Activated CD4-positive, alpha-beta T cell treated with anti-CD3 and anti-CD28 coated beads for 1 hour (primary cell): ENCODE measurements around the gene C1orf198.

Experiments used
- DNase-seq: peaks from one replicate; pipeline ENCODE4 v3.0.0-alpha.2; 2020

Gene C1orf198

DNA sequence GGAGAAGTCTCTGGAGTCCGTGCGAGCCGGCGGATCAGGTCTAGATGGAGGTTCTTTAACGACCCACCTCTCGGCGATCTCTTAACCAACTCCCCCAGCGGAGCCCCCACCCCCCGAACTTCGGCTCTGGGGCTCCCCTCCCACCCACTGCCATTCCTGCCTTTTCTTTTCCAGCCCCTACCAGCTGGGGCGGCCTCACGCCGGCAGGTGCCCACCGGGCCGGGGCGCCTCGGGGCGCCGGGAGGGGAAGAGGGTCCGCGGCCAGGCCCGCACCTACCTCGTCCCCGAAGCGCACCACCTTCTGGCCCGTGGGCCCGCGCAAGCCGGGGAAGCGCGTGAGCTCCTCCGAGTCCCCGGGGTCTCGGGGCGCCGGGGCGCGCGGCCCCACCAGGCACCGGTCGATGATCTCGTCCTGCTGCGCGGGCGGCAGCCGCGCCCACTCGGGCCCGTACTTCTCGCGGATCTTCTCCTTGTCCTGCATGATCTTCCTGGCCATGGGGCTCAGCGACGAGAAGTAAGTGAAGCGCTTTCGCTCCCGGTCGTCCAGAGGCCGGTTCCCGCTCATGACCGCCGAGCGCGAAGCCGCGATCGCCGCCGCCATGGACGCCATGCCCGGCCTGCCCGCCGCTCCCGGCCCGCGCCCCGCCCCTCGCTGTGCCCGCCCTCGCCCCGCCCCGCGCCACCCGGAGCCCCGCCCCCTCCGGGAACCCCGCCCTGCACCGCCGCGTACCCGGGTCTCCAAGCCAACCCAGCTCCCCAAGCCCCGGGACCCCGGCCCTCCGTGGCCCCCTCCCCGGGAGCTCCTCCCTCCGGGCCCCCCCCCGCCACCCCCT lies at the start of gene C1orf198:
Gene C1orf198 (minus strand): TSS at position 619 of the 833 bp plus-strand sequence. CDS start 9 bp downstream, at position 610.
- peak; percentile 67 for DNase-seq

DNA sequence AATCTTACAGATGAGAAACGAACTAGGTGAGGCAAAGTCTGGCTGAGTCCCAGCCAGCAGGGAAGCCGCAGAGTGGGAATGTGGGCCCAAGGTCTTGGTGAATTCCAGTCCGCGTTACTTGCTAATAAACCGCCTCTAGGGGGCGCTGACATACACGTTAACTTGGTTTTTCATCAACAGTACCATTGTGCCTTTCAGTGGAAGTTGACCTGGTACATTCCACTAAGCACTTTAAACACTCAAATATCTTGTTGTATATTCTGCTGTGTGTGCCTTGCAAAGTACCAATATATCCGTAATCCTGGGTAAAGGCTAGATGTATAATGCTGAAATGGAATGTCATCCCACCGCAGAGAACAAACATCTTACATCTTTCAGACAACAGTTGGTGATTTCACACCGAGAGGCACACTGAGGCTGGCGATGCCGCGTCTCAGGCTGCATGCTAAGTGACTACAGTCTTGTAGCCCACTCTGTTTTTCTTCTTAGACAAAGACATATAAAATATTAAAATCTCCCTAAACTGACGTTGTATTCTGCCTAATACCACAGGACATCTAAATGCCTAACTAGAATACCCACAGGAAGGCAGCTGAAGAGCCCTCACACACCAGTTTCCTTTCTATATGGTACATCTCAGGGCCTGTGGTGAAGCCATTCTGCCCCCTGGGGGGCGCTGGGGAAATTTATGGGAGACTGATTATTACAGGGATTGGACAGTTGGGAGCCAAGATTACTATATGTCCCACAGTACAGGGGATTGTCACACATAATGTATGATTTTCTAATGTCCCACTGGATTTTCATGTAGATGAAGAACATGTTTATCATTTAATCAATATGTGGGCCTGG lies 49.2 kb upstream of the C1orf198 start:
- DNase-seq: peak; percentile 58

DNA sequence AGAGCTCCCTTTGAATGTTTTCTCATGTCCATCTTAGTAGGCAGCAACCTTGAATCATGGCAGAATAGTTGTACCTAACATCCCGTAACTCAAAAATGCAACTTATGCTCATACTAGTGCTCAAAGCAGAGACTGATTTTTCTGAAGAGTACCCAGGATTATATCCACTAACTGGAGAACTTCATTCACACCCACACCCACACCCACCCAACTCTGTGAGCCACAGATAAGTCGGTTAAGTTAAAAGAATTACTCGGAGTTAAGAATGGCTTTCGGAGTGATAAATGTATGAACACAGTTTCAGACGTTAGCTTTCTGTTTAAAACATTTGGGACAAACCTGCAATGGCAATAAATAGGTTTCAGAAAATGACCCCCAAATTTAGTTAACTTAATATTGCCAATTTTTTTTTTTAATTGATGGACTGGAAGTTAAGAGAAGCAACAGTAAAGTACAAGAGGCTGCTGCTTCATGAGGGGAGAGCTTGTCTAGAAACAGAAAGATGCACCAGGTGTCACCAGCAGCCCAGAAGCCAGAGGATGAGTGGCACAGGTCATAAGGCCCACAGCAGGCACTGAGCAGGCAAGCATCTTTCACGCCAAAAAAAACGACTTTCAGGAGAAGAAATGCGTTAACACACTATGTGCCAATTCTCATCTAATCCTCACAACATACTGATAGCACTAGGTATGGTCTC lies 48.4 kb upstream of the C1orf198 start:
- DNase-seq: no peak

GRCh38 chr1:230915078-230915477 lies 46.8 kb upstream of the C1orf198 start:
- no peak for DNase-seq

- no peak for DNase-seq
Measured at GRCh38 chr1:230913496-230913895, 45.2 kb upstream of the C1orf198 start.

- DNase-seq: no peak
Measured at GRCh38 chr1:230910755-230911117, 42.4 kb upstream of the C1orf198 start.

GRCh38 chr1:230909974-230910754 lies 41.8 kb upstream of the C1orf198 start:
- DNase-seq: no peak

DNA sequence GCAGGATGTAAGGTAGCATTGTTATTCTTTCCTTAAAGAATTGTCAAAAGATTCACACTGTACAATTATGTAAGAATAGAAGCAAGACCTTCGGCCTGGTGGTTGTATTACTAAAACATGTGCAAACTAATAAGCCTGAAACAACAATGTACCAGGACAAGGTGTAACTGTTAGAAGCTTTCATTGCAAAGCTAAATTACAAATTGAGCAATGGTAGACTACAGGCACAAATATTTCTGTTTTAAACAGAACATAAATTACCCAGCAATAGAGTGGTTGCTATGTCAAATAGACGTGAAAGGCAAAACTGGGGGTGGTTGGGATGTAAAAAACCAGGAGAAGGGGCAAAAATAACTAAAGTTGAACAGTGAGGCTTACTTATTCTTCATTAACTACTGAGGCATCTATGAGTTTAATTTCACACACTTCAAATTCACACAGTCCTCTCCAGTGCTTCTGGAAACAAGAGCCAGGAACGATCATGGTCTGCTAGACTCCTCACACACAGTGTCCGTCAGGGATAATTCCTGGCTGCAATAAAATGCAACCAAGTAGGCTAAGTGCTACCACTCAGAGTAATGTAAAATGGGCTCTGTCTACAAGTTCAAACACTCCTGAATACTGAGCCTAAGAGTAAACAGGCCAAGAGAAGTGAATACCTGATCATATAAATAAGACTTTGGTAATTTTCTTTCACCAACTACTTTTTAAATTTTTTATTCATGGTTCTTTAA lies 39.3 kb upstream of the C1orf198 start:
- no peak for DNase-seq

DNA sequence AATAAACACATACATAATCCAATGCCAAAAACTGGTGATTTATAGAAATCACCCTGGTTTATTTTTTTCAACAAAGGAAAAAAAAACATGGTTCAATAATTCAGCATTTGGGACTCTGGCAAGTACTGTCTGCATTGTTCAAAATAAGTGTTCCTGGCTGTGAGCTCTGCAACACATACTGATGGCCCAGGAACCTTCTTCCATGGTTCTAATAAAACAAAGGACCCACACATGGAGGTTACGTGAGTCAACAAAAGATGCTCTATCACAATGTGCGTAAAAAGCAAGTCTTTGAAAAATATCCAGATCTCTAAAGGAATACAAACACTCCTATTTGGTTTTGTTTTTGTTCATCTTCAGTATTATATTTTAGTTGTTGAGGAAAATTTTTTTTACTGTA lies 37.9 kb upstream of the C1orf198 start:
- no peak for DNase-seq

DNA sequence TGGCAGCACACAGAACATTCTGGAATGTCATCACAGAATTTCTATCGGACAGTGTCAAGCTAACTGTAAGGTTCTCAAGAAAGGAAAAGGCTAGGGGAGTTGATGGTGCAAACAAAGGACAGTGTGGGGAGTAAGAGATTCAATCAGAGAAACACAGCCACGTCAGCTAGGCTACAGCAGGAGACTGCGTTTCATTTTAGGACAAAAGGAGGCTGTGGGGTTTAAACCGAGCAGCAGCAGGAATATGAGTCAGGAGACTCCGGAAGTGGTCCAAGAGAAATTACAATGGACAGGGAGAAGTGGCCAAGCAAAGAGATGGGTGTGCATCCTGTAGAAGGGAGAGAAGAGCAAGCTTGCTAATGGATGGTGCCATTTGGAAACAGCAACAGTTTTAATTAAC lies 37.4 kb upstream of the C1orf198 start:
- DNase-seq: no peak

DNA sequence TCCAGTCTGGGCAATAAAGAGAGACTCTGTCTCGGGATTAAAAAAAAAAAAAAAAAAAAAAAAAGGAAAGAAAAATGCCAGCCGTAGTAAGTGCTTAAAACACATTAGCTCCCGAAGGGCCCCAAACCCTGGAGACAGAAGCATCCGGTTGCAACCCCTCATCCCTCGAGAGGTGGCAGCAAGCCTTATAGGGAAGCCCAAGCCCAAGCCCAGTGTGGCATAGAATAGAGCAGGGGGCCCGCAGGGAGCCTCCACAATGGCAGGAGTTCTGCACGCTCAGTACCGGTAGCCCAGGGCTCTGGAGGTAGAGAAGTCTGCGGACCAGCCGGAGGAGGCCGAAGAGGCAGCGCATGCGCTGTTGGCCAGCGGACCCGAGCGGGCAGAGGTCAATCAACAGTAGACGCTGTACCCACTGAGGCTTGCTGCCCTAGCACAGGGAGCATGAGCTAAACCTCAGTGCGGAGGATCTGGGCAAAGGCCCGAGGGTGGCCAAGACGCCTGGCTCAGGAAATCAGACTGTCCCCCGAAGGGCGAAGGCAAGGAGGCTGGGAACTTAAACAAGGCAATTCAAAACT lies 34.1 kb upstream of the C1orf198 start:
- DNase-seq: no peak

GRCh38 chr1:230901671-230902070 lies 33.4 kb upstream of the C1orf198 start:
- DNase-seq: no peak

GRCh38 chr1:230900984-230901383 lies 32.7 kb upstream of the C1orf198 start:
- no peak for DNase-seq

DNA sequence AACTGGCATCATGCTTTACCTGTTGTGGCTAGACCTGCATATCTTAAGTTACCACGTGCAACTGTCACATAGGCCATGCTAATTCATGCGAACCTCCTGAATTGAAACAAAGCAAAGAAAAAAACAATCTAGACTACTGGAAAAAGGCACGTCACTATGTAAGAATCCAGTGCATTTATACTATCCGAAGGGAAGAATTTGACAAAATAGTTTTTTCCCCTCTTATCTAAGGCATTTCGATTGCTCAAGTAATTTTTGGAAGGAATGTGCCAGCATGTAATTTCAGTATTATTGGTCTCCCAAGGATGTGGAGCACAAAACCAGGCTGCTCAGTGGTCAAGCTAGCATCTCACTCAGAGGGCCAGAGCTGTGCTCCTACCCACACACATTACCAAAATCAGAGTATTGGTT lies 31.5 kb upstream of the C1orf198 start:
- DNase-seq: no peak

DNA sequence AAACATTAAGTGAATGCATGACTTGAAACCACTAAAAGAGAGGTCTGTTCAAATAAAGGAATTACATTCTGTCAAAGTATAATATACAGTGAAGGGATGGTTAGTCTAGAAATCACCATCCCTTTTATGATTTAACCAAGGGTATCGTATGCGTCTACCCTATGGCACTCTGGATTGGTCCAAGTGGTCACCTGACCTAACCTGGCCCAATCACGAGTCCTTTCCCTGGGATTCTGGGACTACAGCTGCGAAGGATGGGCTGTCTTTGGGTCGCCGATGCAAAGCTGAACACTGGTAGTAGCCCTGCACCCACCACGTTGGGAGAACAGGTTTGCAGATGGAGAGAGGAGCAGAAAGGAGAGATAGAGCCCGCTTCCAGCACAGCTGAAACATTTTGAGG lies 30.4 kb upstream of the C1orf198 start:
- no peak for DNase-seq

- DNase-seq: no peak
Measured at GRCh38 chr1:230898144-230898543, 29.8 kb upstream of the C1orf198 start.

DNA sequence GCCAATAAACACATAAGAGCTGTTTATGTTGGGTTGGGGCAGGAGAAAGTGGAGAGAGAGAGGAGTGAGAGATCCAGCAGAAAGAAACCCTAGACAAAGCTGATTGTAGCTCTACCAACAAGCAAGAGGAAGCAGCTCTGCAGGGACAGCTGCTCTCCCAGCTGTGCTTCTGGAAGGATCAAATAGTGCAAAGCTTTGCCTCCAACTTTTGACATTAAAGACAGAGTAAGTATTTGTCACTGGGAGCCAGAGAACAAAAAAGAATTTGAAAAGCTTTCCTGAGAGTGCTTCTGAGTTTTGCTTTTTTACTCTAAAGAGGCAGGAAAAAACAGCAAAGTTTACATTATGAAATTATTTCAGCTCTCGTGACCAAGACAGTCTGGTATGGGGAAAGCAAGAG lies 28.5 kb upstream of the C1orf198 start:
- no peak for DNase-seq

DNA sequence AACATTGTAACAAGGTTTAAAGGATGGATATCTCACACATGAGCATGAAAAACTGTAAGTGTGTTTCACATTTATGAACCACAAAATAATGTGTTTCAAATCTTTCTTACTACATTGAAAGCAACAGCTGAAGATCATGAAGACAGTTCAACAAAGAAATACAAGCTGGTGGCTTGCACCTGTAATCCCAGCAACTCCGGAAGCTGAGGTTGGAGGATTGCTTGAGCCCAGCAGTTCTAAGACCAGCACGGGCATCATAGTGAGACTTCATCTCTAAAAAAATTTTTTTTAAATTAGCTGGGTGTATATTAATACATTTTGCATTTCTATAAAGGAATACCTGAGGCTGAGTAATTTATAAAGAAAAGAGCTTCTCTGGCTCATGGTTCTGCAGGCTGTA lies 27.1 kb upstream of the C1orf198 start:
- DNase-seq: no peak

DNA sequence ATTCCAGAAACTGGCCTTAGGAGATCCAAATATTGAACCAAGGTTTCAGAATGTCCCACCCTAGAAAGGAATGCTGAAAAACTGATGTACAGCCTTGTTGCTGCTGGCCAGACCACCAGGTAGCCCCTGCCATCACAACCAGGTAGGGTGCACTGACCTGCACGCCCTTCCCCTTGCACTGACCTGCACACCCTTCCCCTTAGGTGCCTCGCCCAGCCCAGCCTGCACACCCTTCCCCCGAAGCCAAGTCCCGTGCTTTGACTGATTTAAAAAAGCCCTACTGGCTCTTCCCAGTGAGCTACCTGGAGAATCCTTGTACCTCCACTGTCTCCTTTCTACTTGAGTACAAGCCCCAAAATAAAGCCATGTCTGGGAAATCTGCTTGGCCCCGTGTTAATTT lies 26.3 kb upstream of the C1orf198 start:
- DNase-seq: no peak

DNA sequence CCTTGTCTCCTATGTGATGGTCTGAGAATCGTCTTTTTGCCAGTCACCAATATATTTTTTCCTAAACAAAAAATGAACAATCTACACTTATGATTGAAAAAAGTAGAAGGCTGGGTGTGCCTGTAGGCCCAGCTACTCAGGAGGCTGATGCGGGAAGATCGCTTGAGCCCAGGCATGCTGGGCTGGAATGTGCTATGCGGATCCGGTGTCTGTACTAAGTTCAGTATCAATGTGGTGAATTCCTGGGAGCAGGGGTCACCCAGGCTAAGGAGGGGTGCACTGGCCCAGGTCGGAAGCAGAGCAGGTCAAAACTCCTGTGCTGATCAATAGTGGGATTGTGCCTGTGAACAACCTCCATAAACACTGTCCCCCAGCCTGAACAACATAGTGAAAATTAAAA lies 25.7 kb upstream of the C1orf198 start:
- no peak for DNase-seq

DNA sequence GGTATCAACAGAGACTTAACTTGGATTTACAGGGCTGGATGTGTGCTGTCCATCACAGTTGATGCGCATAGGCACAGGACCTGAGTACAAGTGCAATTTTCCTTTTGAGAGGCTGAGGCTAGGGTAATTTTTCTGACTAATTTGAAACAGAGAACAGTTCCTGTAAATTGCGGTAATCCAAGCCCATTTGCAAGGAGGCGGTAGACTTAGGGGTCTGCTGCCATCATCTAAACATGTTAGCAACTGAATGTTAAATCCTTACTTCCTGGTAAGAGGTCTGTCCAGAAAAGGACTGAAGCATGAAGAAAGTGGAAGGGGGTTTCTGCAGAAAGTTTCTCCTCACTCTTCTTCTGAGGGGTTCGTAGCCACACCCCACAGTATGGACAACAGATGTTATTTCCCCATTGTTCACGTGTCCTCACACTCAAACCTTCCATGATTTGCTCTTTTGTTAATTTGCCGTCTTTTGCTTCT lies 23.7 kb upstream of the C1orf198 start:
- no peak for DNase-seq
